ENCODE measurements around the gene RO60.

DNA sequence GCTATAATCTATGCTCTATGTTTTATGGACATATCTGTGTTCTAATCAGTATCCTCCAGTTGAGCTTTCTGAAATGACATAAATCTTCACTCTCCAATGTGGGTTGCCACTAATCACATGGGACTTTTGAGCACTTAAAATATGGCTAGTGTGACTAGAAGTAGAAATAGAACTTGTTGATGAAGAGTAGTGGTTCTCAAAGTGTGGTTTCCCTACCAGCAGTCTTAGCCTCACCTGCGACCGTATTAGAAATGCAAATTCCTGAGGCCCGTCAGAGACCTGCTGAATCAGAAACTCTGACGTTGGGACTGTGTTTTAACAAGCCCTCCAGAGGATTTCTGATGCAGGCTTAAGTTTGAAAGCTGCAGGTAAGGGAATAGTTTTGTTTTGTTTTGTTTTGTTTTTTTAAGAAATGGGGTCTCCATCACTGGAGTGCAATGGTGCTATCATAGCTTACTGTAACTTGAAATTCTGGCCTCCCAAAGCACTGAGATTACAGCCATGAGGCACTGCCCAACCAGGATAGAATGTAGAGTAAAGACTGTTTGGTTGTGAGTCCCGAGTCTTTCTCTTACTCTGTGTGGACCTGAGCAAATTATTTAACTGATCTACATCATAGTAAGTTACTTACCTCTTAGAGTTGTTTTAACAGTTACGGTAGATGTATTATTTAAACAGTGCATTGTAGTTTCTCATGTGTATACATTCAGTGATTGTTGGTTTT is 24.1 kb downstream of the RO60 start:
- TF ChIP-seq POLR2AphosphoS5 (IDR thresholded peaks at IDR 0.05), result no peak
- TF ChIP-seq, protein P1, sequence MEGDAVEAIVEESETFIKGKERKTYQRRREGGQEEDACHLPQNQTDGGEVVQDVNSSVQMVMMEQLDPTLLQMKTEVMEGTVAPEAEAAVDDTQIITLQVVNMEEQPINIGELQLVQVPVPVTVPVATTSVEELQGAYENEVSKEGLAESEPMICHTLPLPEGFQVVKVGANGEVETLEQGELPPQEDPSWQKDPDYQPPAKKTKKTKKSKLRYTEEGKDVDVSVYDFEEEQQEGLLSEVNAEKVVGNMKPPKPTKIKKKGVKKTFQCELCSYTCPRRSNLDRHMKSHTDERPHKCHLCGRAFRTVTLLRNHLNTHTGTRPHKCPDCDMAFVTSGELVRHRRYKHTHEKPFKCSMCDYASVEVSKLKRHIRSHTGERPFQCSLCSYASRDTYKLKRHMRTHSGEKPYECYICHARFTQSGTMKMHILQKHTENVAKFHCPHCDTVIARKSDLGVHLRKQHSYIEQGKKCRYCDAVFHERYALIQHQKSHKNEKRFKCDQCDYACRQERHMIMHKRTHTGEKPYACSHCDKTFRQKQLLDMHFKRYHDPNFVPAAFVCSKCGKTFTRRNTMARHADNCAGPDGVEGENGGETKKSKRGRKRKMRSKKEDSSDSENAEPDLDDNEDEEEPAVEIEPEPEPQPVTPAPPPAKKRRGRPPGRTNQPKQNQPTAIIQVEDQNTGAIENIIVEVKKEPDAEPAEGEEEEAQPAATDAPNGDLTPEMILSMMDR (IDR thresholded peaks at IDR 0.05; ENCODE audit: poor library complexity, severe bottlenecking), result no peak
- TF ChIP-seq, protein P2, sequence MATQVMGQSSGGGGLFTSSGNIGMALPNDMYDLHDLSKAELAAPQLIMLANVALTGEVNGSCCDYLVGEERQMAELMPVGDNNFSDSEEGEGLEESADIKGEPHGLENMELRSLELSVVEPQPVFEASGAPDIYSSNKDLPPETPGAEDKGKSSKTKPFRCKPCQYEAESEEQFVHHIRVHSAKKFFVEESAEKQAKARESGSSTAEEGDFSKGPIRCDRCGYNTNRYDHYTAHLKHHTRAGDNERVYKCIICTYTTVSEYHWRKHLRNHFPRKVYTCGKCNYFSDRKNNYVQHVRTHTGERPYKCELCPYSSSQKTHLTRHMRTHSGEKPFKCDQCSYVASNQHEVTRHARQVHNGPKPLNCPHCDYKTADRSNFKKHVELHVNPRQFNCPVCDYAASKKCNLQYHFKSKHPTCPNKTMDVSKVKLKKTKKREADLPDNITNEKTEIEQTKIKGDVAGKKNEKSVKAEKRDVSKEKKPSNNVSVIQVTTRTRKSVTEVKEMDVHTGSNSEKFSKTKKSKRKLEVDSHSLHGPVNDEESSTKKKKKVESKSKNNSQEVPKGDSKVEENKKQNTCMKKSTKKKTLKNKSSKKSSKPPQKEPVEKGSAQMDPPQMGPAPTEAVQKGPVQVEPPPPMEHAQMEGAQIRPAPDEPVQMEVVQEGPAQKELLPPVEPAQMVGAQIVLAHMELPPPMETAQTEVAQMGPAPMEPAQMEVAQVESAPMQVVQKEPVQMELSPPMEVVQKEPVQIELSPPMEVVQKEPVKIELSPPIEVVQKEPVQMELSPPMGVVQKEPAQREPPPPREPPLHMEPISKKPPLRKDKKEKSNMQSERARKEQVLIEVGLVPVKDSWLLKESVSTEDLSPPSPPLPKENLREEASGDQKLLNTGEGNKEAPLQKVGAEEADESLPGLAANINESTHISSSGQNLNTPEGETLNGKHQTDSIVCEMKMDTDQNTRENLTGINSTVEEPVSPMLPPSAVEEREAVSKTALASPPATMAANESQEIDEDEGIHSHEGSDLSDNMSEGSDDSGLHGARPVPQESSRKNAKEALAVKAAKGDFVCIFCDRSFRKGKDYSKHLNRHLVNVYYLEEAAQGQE (IDR thresholded peaks at IDR 0.05; ENCODE audit: borderline replicate concordance), result no peak
